Mesothelial cell of epicardium (in vitro differentiated cells): Measurements from ENCODE around the gene KYNU. TPM values are rescaled to one million over a fixed set of nuclear protein-coding genes. Genes with fewer than 3 reads are reported as not detected.

ENCODE experiments used
- DNase-seq, 2 experiments: peaks; one replicate each; pipeline ENCODE4 v3.0.0; 2021; ENCODE audit warnings: low spot score in 2 of 2; ENCODE audit not compliant: unreplicated experiment in 2 of 2
- H3K27ac Mint-ChIP-seq: 2 replicates; pipeline ENCODE4 v1.8.0; 2021; ENCODE audit warnings: mixed read lengths
- H3K27me3 Mint-ChIP-seq: 2 replicates; pipeline ENCODE4 v1.8.0; 2021; ENCODE audit warnings: low read depth, mixed read lengths
- H3K36me3 Mint-ChIP-seq: 2 replicates; pipeline ENCODE4 v1.8.0; 2021; ENCODE audit warnings: mixed read lengths
- H3K4me1 Mint-ChIP-seq: 2 replicates; pipeline ENCODE4 v1.8.0; 2021; ENCODE audit warnings: mixed read lengths
- H3K4me3 Mint-ChIP-seq: 2 replicates; pipeline ENCODE4 v1.8.0; 2021; ENCODE audit warnings: mild to moderate bottlenecking, moderate library complexity, mixed read lengths
- H3K9me3 Mint-ChIP-seq: 2 replicates; pipeline ENCODE4 v1.8.0; 2021; ENCODE audit warnings: mixed read lengths
- CTCF ChIP-seq: fragments of 200-600 bp; sonication (generic); IDR thresholded peaks from one replicate; pipeline ENCODE4 v1.5.0; 2021; ENCODE audit warnings: antibody characterized with exemption; ENCODE audit not compliant: unreplicated experiment
- total RNA-seq: library from RNA; stranded (reverse); gene quantifications from 3 replicates; pipeline ENCODE4 v1.2.1, GENCODE V29; 2021

KYNU gene
- total RNA-seq, 1 donor from 2014 or later, result 0.09 TPM

GRCh38 chr2:143056550-143056949 lies 179.1 kb downstream of the KYNU start:
- Mint-ChIP-seq H3K4me1 (no peaks in the 10 kb centered on the region), H3K9me3 (peaks cover 27% of the 10 kb centered on the region), H3K4me3 (no peak overlapping the region), H3K36me3 (peaks cover 3% of the 10 kb centered on the region), H3K27ac (no peak overlapping the region), H3K27me3 (peaks cover 2% of the 10 kb centered on the region)
- TF ChIP-seq CTCF, result no peak
- no peak for DNase-seq

DNA sequence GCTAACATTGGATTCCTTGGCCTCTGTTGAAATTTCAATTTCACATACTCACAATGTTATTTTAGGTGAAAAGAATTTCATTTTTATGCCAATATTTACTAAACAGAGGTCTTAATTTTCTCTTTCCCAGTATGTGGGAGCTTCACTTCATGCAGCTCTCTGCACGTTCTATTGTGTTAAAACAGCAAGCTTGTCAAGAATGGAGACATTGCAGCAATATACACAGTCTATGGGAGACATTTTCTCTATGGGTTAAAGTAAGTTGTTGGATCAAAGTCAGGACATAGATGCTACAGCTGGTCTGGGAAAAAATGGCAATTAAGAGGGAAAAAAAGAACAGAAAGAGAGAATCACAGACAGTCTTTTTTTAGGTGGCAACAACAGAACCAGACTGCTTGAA lies 181.4 kb downstream of the KYNU start:
- TF ChIP-seq CTCF, result no peak
- H3K4me3 Mint-ChIP-seq, result no peak overlapping the region

DNA sequence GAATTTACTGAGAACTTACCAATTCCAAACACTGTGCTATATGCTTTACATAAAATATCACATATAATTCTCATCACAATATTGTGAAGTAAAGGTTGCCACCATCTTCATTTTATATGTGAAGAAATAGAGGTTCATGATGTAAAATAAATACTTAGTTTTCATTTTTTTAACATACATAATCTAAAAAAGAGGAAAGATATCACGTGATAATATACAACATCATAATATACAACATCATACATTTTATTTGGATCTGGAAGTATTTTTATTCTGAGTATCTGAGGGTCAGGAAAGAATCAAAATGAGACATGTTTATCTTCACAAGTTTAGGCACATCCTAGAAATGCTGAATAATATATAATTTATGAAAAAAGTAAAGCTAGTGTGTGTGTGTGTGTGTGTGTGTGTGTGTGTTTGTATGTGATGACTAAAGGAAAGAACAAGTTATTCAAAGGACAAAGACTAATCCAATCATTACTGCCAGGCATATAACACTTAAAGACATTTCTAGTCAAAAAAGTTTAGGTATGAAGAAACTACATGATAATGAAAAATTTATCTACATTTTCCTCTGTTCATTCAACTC lies 186.2 kb downstream of the KYNU start:
- H3K27ac Mint-ChIP-seq, result no peak overlapping the region
- no peaks in the 10 kb centered on the region for H3K4me1 Mint-ChIP-seq
- no peak overlapping the region for H3K4me3 Mint-ChIP-seq
- H3K9me3 Mint-ChIP-seq, result peaks cover 19% of the 10 kb centered on the region
- TF ChIP-seq CTCF, result no peak
- H3K27me3 Mint-ChIP-seq, result peaks cover 2% of the 10 kb centered on the region
- no peaks in the 10 kb centered on the region for H3K36me3 Mint-ChIP-seq
- no peak for DNase-seq

More for the DNA sequence above, 181.4 kb downstream of the KYNU start:
- no peak overlapping the region for H3K27ac Mint-ChIP-seq
- peaks cover 2% of the 10 kb centered on the region for H3K27me3 Mint-ChIP-seq
- H3K9me3 Mint-ChIP-seq, result peaks cover 20% of the 10 kb centered on the region
- no peak for DNase-seq
- no peaks in the 10 kb centered on the region for H3K4me1 Mint-ChIP-seq
- H3K36me3 Mint-ChIP-seq, result peaks cover 3% of the 10 kb centered on the region

- Mint-ChIP-seq H3K27ac (no peak overlapping the region), H3K36me3 (no peaks in the 10 kb centered on the region), H3K4me3 (no peak overlapping the region), H3K9me3 (peaks cover 19% of the 10 kb centered on the region), H3K4me1 (no peaks in the 10 kb centered on the region), H3K27me3 (no peaks in the 10 kb centered on the region)
- no peak for TF ChIP-seq CTCF
- no peak for DNase-seq
These were observed 190.6 kb downstream of the KYNU start for GRCh38 chr2:143068094-143068493.

DNA sequence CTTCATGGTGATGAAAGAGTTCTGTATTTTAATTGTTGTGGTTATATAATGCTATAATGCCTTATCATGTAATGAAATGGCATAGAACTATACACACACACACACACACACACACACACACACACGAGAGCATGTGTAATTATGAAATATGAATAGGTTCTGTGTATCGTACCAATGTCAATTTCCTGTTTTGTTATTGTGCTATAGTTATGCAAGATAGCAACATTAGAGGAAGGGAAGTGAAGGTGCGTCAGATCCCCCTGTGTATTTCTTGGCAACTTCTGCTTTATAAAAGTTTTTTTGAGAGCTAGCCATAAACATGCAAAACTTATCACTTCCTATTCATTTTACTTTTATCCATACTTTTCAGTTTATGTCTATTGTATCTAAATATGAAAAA lies 191.0 kb downstream of the KYNU start:
- H3K9me3 Mint-ChIP-seq, result peaks cover 21% of the 10 kb centered on the region
- H3K27ac Mint-ChIP-seq, result no peak overlapping the region
- no peak overlapping the region for H3K4me3 Mint-ChIP-seq
- no peaks in the 10 kb centered on the region for H3K27me3 Mint-ChIP-seq
- DNase-seq, result no peak
- TF ChIP-seq CTCF, result no peak
- no peaks in the 10 kb centered on the region for H3K36me3 Mint-ChIP-seq
- H3K4me1 Mint-ChIP-seq, result no peaks in the 10 kb centered on the region

DNA sequence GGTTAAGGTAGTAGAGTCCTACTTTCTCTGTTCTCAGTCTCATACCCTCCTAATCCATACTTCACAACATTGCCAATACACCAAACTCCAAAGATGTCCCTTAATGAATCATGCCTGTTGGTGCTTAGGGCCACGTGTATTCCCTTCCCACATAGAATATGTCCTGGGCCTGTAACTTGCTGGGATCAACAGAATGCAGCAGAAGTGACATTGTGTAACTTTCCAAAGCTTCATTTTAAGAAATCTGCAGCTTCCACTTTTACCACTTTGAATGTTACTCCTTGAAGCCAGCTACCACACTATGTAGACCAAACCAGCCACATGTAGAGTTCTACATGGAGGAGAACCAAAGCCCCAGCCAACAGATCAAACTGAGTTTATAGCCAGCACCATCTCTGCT lies 193.2 kb downstream of the KYNU start:
- no peaks in the 10 kb centered on the region for H3K36me3 Mint-ChIP-seq
- H3K27me3 Mint-ChIP-seq, result no peaks in the 10 kb centered on the region
- H3K9me3 Mint-ChIP-seq, result peaks cover 23% of the 10 kb centered on the region
- no peaks in the 10 kb centered on the region for H3K4me1 Mint-ChIP-seq
- H3K4me3 Mint-ChIP-seq, result no peak overlapping the region
- no peak overlapping the region for H3K27ac Mint-ChIP-seq
- DNase-seq, result no peak
- TF ChIP-seq CTCF, result no peak
